Measurements from ENCODE around the gene AIFM3.

The AIFM3 gene

DNA sequence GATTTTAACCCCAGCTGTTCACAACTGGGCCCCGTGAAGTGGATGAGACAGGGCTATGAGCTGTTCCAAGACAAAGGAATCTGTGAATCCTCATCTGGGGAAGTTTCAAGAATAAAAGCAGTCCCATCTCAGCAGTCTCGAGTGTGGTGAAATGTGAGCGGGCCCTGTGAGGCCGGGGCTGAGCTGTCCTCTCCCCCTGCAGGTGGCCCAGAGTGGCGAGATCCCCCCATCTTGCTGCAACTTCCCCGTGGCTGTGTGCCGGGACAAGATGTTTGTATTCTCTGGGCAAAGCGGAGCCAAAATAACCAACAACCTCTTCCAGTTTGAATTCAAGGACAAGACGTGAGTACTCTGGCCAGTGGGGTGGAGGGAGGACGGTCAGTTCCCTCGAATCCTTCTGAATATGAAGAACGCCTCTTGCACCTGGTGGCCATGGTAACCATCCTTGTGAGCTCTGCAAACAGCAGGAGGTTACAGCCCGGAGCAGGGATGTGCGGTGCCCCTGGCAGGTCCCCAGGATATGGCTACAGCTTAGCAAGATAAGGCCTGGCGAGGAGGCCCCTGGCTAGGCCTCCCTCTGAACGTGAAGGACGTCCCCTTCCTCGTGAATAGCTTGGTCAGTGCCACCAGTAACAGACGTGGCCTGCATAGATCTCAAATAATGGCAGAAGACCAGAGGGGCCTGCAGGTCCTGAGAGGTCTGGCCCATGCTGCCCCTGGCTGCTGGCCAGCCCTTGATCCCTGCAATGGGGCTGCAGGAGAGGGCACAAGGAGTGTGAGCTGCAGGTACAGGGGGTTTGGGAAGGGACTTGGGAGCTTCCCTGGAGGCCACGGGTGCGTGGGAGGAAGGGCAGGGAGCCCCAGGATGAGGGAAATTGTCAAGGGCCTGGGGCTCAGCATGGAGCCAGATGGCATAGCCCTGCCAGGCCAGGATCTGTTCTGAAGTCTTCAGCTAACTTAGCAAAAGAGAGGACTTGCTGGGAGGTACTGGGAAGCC is 23.4 kb downstream of the AIFM3 start:
- H3K27ac Mint-ChIP-seq = no peak overlapping the region
- peaks cover 14% of the 10 kb centered on the region for H3K36me3 Mint-ChIP-seq (ENCODE audit: low read depth)
- H3K4me1 Mint-ChIP-seq = no peaks in the 10 kb centered on the region
- H3K9me3 Mint-ChIP-seq = no peaks in the 10 kb centered on the region
- no peak overlapping the region for H3K4me3 Mint-ChIP-seq
- TF ChIP-seq, protein P1, sequence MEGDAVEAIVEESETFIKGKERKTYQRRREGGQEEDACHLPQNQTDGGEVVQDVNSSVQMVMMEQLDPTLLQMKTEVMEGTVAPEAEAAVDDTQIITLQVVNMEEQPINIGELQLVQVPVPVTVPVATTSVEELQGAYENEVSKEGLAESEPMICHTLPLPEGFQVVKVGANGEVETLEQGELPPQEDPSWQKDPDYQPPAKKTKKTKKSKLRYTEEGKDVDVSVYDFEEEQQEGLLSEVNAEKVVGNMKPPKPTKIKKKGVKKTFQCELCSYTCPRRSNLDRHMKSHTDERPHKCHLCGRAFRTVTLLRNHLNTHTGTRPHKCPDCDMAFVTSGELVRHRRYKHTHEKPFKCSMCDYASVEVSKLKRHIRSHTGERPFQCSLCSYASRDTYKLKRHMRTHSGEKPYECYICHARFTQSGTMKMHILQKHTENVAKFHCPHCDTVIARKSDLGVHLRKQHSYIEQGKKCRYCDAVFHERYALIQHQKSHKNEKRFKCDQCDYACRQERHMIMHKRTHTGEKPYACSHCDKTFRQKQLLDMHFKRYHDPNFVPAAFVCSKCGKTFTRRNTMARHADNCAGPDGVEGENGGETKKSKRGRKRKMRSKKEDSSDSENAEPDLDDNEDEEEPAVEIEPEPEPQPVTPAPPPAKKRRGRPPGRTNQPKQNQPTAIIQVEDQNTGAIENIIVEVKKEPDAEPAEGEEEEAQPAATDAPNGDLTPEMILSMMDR (IDR thresholded peaks at IDR 0.05; ENCODE audit: unreplicated experiment in 3 of 3) = no peak
- H3K27me3 Mint-ChIP-seq (ENCODE audit: low read depth) = no peaks in the 10 kb centered on the region

DNA sequence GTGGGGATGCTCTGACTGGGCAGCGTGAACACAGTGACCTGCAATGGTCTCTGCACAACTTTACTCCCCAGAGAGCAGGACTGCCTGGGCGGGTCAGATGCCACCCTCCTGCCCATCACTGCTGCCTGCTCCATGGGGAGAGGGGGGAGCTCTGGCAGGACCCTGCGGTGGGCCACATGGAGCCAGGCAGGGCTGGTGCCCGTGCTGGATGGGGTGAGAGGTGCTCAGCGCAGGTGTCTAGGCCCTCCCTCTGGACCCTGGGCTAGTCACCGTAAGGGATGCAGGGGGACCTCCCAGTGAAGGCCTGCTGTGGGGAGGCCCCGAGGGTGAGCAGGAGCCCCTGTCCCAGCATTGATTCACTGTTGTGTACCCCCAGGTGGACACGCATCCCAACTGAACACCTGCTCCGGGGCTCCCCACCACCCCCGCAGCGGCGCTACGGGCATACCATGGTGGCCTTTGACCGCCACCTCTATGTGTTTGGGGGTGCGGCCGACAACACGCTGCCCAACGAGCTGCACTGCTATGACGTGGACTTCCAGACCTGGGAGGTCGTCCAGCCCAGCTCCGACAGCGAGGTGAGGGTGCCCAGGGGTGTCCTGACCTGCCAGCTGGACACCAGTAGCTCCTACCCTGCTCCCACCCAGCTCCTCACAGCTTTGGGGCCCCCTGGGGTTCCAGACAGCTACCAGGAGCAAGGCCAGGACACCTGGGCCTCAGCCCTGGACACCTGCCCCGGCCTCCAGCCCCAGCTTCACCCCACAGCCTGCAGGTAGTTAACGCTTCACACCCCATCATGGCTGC is 24.4 kb downstream of the AIFM3 start:
- peaks cover 15% of the 10 kb centered on the region for H3K36me3 Mint-ChIP-seq (ENCODE audit: low read depth)
- no peak overlapping the region for H3K27ac Mint-ChIP-seq

DNA sequence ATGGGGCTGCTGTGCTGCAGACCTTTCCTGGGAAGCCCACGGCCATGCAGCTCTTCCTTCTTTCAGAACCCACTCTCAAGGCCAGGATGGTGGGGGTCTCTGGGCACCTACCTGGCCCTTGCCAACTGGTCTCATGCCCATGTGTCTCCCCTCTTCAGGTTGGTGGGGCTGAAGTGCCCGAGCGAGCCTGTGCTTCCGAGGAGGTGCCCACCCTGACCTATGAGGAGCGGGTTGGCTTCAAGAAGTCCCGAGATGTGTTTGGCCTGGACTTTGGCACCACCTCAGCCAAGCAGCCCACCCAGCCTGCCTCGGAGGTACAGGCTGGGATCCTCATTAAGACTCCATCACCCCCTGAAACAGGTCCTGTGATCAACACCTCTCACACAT is 25.0 kb downstream of the AIFM3 start:
- Mint-ChIP-seq H3K27me3 (ENCODE audit: low read depth) (no peaks in the 10 kb centered on the region), H3K4me1 (no peaks in the 10 kb centered on the region), H3K36me3 (ENCODE audit: low read depth) (peaks cover 13% of the 10 kb centered on the region), H3K4me3 (no peak overlapping the region), H3K27ac (no peak overlapping the region), H3K9me3 (no peaks in the 10 kb centered on the region)
- TF ChIP-seq, protein P1 (IDR thresholded peaks at IDR 0.05; ENCODE audit: unreplicated experiment in 3 of 3) = no peak

More for the DNA sequence above, 24.4 kb downstream of the AIFM3 start:
- no peak overlapping the region for H3K4me3 Mint-ChIP-seq
- no peaks in the 10 kb centered on the region for H3K4me1 Mint-ChIP-seq
- no peaks in the 10 kb centered on the region for H3K27me3 Mint-ChIP-seq (ENCODE audit: low read depth)
- TF ChIP-seq, protein P1 (IDR thresholded peaks at IDR 0.05; ENCODE audit: unreplicated experiment in 3 of 3) = no peak
- H3K9me3 Mint-ChIP-seq = no peaks in the 10 kb centered on the region

DNA sequence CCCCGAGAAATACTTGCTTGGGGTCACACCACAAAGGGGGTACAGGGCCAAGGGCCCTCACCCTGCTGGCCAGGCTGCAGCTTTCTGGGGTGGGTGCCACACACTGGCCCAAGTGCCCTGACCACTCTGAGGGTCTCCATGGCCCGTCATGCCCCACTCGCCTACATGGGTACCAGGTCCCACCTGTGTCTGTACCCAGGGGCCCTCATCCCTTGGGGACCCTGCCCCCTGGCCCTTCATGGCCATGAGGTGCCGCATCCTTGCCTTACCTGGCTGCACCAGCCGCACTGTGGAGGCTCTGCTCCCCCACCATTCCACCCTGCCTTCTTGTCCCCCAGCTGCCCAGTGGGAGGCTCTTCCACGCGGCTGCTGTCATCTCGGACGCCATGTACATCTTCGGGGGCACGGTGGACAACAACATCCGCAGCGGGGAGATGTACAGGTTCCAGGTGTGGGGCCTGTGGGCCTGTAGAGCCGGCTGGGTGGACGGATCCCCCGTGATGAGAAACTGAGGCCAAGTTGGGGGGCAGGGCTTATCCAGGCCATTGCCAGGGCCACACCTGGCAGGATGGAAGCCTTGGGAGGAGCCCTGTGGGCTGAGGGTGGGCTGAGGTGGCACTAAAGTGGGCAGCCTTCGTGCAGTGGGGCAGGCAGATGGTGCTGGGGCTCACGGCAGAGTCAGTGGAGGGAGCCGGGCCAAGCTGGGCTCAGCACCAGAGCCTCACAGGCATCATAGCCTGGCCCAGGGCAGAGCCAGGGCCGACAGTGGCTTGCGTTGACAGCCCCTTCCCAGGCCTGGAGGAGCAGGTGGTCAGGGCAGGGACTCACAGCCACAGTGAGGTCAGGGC is 25.6 kb downstream of the AIFM3 start:
- no peaks in the 10 kb centered on the region for H3K9me3 Mint-ChIP-seq
- no peaks in the 10 kb centered on the region for H3K27me3 Mint-ChIP-seq (ENCODE audit: low read depth)
- TF ChIP-seq, protein P1 (IDR thresholded peaks at IDR 0.05; ENCODE audit: unreplicated experiment in 3 of 3) = no peak
- peaks cover 11% of the 10 kb centered on the region for H3K36me3 Mint-ChIP-seq (ENCODE audit: low read depth)
- no peak overlapping the region for H3K4me3 Mint-ChIP-seq
- no peak overlapping the region for H3K27ac Mint-ChIP-seq
- H3K4me1 Mint-ChIP-seq = no peaks in the 10 kb centered on the region

DNA sequence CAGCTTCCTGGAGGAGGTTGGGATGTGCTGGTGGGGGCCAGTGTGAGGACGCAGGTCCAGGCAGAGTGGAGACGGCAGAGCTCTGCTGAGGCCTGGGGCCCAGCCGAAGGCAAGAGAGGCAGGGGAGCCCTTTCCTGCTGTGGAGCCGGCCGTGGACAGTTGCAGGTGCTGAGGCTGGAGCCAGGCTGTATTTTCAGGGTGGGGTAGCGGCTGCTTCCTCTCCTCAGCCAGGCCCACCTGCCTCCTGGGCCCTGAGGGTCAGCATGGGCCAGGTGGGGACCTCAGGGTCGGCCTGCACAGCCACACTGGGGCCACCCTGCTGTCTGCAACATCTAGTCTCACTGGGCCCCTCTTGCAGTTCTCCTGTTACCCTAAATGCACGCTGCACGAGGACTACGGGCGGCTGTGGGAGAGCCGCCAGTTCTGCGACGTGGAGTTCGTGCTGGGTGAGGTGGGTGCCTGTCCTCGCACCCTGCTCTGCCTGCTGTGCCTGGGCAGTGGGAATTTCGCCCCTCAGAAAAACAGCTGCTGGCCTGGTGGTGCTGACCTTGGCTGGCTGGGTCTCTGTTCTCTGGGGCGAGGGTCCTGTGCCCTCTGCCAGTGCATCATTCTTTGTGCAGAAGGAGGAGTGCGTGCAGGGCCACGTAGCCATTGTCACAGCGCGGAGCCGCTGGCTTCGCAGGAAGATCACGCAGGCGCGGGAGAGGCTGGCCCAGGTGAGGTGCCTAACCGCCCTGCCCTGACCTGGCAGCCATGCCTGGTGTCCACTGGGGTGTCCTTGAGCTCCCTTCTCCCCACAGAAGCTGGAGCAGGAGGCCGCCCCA is 26.5 kb downstream of the AIFM3 start:
- H3K9me3 Mint-ChIP-seq = no peaks in the 10 kb centered on the region
- no peaks in the 10 kb centered on the region for H3K27me3 Mint-ChIP-seq (ENCODE audit: low read depth)
- TF ChIP-seq, protein P1 (IDR thresholded peaks at IDR 0.05; ENCODE audit: unreplicated experiment in 3 of 3) = no peak
- no peak overlapping the region for H3K27ac Mint-ChIP-seq
- peaks cover 9% of the 10 kb centered on the region for H3K36me3 Mint-ChIP-seq (ENCODE audit: low read depth)
- H3K4me3 Mint-ChIP-seq = no peak overlapping the region
- H3K4me1 Mint-ChIP-seq = no peaks in the 10 kb centered on the region

All from nephron (organoid).